Mucosa of descending colon (tissue), 3 donors: Measurements from ENCODE around the gene RAMP1. TPM values are rescaled to one million over a fixed set of nuclear protein-coding genes. Genes with fewer than 3 reads are reported as not detected.

Source experiments
- ATAC-seq: fragments of 200-7000 bp; cut with Tn5 transposase; one replicate; pipeline ENCODE4 v1.9.1; 2020; ENCODE audit warnings: mild to moderate bottlenecking, moderate library complexity
- DNase-seq, 3 donors: peaks; one replicate each; pipeline ENCODE4 v3.0.0-alpha.2; 2020
- H3K36me3 ChIP-seq: fragments of 200-600 bp; one replicate; pipeline ENCODE4 v1.8.0; 2021; ENCODE audit warnings: low read depth, mild to moderate bottlenecking
- H3K4me1 ChIP-seq: fragments of 200-600 bp; one replicate; pipeline ENCODE4 v1.8.0; 2021; ENCODE audit warnings: low read depth, mild to moderate bottlenecking
- H3K4me3 ChIP-seq: fragments of 200-600 bp; one replicate; pipeline ENCODE4 v1.8.0; 2021; ENCODE audit warnings: mild to moderate bottlenecking
- H3K9me3 ChIP-seq: fragments of 200-600 bp; one replicate; pipeline ENCODE4 v1.8.0; 2021; ENCODE audit warnings: mild to moderate bottlenecking
- CTCF ChIP-seq: fragments of 200-600 bp; IDR thresholded peaks from one replicate; pipeline ENCODE4 v1.8.0; 2022; ENCODE audit warnings: antibody characterized with exemption, mild to moderate bottlenecking
- intact Hi-C, 2 donors: fragments of 100-400 bp; cut with DNase I in 1 of 2; cut with micrococcal nuclease in 1 of 2; formaldehyde crosslinking; loops; one replicate each; pipeline versions ENCODE4 v1.11.0 to v1.11.1; 2022; cut with DNase I, micrococcal nuclease
- total RNA-seq, 3 donors: library from RNA; stranded (reverse); fragmentation: NEBNext Ultra II Directional in 2 of 3; extraction: Animal tissue kit (Norgen Biotek cat#: 25700) in 2 of 3; gene quantifications; one replicate each; pipeline versions ENCODE4 v1.2.1 to v1.2.4, GENCODE V29; 2021 to 2023
- donor health status: DM: no; HTN: no; CAD: no; lungs with moderate emphysema.
- donor health status: DM: no; HTN: no; CAD: no.
- donor health status: DM: no; HTN: yes; CAD: no.

The RAMP1 gene
- total RNA-seq, 3 donors from 2014 or later: 4.9 to 154 (median 10.9) TPM

DNA sequence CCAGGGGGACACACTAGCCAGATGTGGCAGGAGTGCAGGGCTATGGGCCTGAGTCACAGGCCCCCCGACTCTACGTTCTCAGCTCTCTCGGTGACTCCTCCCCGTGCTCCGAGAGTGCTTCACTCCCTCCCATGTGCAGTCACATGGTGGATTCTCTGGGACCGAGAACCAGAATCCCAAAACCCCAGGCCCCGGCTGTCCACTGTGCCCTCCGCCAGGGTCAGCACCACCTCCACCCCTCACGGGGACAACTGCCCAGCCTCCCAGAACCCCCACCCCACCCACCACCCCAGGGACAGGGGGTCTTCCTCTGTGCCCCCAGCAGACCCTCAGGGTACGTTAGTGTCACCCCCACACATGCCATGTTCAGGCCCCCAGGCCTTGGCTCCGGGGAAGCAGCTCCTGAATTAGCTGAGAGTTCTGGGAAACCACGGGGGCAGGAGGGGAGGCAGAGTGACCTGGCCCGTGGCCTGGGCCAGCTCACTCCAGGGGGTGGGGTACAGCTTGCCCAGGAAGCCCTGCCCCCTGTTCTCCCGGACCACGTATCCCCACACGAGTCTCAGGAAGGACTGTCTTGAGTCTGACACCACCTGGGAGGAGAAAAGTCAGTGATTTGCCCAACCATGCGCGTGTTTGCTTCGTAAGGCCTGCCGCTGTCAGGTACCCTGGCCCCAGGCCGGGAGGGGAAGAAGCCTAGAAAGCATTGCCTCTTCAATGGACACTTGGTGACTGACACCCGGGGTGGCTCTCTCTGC is 4.4 kb downstream of the RAMP1 start:
- intact Hi-C loops: no loop called here
- DNase-seq (no peak), ATAC-seq (no peak)
- no peaks in the 10 kb centered on the region for H3K36me3 ChIP-seq
- H3K4me3 ChIP-seq: no peak overlapping the region
- peaks cover 30% of the 10 kb centered on the region for H3K4me1 ChIP-seq
- no peak for TF ChIP-seq CTCF
- H3K9me3 ChIP-seq: no peaks in the 10 kb centered on the region

- no peak for TF ChIP-seq CTCF
- DNase-seq (no peak), ATAC-seq (no peak)
- no peaks in the 10 kb centered on the region for H3K9me3 ChIP-seq
- intact Hi-C loops: no loop called here
- H3K4me3 ChIP-seq: no peak overlapping the region
- H3K36me3 ChIP-seq: no peaks in the 10 kb centered on the region
- H3K4me1 ChIP-seq: peaks cover 26% of the 10 kb centered on the region
These were observed 5.1 kb downstream of the RAMP1 start for GRCh38 chr2:237864444-237864931.

- no peaks in the 10 kb centered on the region for H3K36me3 ChIP-seq
- no peak for TF ChIP-seq CTCF
- intact Hi-C loops: no loop called here
- DNase-seq: no peak
- H3K4me3 ChIP-seq: no peak overlapping the region
- no peaks in the 10 kb centered on the region for H3K9me3 ChIP-seq
- peaks cover 20% of the 10 kb centered on the region for H3K4me1 ChIP-seq
- ATAC-seq: no peak
These were observed 5.7 kb downstream of the RAMP1 start for GRCh38 chr2:237864940-237865622.

DNA sequence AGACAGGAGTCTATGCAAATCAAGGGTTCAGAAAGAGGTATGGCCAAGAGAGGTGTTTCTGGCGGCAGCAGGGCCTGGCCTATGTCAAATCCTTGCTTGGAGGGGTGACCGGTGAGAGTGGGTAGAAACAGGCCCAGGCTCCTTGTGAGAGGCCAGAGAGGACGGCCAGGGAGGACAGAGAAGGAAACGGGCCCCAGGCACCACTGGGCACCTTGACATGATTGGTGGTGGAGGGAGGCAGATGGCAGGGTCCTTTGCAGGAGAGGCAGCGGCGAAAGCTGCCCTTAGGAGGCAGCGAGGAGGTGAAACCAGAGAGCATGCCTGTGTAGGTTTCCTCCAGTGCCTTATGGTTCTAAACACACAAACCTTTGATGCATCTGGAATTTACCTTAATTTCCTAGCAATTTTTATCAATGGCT is 6.2 kb downstream of the RAMP1 start:
- no peak for DNase-seq
- no peaks in the 10 kb centered on the region for H3K36me3 ChIP-seq
- no peaks in the 10 kb centered on the region for H3K9me3 ChIP-seq
- H3K4me1 ChIP-seq: peaks cover 16% of the 10 kb centered on the region
- ATAC-seq: no peak
- no peak overlapping the region for H3K4me3 ChIP-seq
- intact Hi-C loops: no loop called here
- TF ChIP-seq CTCF: no peak

DNA sequence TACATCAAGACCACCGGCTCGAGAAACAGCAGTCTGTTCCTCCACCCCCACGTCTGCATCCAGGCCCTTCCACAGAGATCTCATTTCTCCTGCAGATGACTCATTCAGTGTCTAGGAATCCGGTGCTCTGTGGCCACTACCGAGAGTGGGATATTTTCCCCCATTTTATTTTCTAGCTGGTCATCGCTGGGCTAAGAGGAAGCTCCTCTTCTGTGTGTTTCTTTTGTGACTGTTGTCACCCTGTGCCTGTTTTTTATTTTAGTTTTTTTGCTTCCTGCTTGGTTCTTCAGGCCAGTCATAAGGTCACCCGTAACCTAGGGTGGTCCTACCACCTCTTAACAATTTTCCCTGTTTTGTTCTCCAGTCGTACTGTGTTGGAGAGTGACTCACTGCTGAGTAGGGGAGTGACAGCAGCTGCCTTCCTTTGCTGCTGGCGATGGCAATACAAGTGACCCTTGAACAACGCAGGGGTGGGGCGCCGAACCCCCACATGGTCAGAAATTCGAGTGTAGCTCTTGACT is 6.7 kb downstream of the RAMP1 start:
- no peak for ATAC-seq
- no peaks in the 10 kb centered on the region for H3K9me3 ChIP-seq
- no peak for DNase-seq
- H3K4me1 ChIP-seq: peaks cover 11% of the 10 kb centered on the region
- H3K4me3 ChIP-seq: no peak overlapping the region
- intact Hi-C loops: no loop called here
- no peak for TF ChIP-seq CTCF
- H3K36me3 ChIP-seq: no peaks in the 10 kb centered on the region
